NCI-H82 treated with DMSO at 0.1 percent for 48 hours (cell line): ENCODE data around the gene RNFT2.
"Not testable (repeated sequence)": the region's sequence is repeated elsewhere in the genome, so short reads cannot be mapped to it uniquely, and the experiment has no call there.

ENCODE experiments used
- DNase-seq: peaks from one replicate; lab custom pipeline; 2025; ENCODE audit not compliant: unreplicated experiment; lab: John Stamatoyannopoulos, UW

Gene RNFT2

DNA sequence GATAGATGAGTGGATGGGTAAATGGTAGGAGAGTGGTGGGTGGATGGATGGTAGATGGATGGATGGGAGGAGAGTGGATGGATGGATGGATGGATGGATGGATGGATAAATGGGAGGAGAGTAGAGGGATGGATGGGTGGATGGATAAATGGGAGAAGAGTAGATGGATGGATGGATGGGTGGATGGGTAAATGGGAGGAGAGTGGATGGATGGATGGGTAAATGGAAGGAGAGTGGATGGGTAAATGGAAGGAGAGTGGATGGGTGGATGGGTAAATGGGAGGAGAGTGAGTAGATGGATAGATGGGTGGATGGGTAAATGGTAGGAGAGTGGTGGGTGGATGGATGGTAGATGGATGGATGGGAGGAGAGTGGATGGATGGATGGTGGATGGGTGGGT is 51.4 kb downstream of the RNFT2 start:
- not testable (repeated sequence) for DNase-seq

DNA sequence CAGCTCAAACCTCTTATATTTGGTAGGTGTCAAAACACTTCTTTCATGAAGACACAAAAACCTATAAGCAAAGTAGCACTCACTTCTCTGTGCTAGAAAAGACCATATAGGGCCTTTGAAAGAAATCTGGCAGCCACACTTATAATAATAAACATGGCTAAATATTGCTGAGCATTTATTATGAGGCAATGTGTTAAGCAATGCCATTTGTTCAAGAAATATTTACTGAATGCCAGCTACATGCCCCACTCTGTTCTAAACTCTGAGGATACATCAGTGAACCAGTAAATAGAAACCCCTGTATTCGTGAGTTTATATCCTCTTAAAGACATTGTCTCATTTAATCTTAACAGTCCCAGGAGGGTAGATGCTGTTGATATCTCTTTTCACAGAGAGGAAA is 52.0 kb downstream of the RNFT2 start:
- no peak for DNase-seq

GRCh38 chr12:116792403-116792802 is 54.3 kb downstream of the RNFT2 start:
- DNase-seq: no peak

GRCh38 chr12:116794725-116795124 is 56.6 kb downstream of the RNFT2 start:
- DNase-seq: no peak

DNA sequence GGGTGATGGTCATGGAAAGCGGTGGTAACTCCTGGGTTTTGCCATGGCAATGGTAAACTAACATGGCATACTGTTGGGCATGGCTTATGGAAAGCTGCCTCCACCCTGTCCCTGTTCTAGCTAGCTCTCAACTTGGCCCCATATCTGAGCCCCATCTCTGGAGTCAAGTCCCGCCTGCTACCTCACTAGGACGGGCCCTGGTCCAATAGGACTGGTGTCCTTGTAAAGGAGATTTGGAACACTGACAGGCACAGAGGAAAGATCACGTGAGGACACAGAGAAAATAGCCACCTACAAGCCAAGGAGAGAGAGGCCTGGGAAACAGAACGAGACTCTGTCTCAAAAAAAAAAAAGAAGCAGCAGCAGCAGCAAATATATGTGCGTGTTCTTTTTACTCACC is 59.8 kb downstream of the RNFT2 start:
- no peak for DNase-seq

- DNase-seq: no peak
Measured at GRCh38 chr12:116798719-116799118, 60.6 kb downstream of the RNFT2 start.

DNA sequence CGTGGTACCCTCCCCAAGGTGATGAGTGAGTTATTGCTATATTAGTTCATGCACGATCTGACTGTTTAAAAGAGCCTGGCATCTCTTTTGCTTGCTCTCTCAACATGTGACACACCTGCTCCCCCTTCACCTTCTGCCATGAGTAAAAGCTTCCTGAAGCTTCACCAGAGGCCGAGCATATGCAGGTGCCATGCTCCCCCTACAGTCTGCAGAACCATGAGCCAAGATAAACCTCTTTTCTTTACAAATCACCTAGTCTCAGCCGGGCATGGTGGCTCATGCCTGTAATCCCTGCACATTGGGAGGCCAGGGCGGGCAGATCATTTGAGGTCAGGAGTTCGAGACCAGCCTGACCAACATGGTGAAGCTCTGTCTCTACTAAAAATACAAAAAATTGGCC is 61.8 kb downstream of the RNFT2 start:
- no peak for DNase-seq

DNA sequence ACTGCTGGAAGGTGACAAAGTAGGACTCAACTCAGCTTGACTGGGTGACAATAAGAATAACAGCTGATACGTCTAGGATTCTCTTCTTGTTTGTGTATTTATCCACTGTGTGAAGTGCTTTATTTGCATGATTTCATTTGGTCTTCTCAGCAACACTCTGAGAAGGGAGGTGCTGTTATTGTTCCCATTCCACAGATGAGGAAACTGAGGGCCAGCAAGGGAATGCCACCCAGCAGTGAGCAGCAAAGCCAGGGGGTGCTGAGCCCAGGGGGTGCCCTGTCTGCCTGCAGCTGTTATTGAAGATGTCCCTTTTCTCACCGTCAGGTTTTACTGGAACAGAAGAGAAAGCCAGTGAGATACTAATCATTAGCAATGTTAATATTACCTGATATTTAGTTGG is 62.8 kb downstream of the RNFT2 start:
- no peak for DNase-seq

GRCh38 chr12:116802018-116802417 is 63.9 kb downstream of the RNFT2 start:
- no peak for DNase-seq

DNA sequence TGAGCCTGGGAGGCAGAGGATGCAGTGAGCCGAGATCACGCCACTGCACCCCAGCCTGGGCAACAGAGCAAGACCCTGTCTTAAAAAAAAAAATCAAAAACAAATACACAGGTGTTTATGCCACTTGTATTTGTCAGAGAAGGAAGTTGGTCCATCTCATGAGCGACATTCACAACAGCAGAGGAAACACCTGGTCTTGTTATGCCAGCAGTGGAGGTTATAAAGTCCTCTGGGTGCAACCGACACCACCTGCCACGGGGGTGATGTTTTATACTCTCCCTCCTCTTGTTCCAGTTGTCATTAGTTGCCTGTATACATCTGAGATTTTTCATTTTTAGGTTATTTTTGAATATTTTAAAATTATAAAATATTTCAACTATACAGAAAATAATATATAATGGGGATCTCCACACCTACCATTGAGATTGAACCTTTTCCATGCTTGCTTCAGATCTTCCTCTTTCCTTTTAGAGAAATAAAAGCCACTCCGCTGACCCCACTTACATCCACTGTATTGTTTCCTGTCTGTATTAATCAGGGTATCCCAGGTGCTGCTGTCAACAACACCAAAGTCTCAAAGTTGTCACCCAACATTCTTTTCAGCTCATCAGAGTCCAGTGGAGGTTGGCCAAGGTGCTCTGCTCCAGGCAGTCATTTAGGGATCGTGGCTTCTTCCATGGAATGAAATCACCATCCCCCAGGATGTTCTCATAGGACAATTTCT is 65.1 kb downstream of the RNFT2 start:
- DNase-seq: no peak

GRCh38 chr12:116804051-116804450 is 65.9 kb downstream of the RNFT2 start:
- DNase-seq: no peak

- no peak for DNase-seq
Measured at GRCh38 chr12:116806845-116807440, 68.8 kb downstream of the RNFT2 start.

GRCh38 chr12:116807546-116807945 is 69.4 kb downstream of the RNFT2 start:
- no peak for DNase-seq

DNA sequence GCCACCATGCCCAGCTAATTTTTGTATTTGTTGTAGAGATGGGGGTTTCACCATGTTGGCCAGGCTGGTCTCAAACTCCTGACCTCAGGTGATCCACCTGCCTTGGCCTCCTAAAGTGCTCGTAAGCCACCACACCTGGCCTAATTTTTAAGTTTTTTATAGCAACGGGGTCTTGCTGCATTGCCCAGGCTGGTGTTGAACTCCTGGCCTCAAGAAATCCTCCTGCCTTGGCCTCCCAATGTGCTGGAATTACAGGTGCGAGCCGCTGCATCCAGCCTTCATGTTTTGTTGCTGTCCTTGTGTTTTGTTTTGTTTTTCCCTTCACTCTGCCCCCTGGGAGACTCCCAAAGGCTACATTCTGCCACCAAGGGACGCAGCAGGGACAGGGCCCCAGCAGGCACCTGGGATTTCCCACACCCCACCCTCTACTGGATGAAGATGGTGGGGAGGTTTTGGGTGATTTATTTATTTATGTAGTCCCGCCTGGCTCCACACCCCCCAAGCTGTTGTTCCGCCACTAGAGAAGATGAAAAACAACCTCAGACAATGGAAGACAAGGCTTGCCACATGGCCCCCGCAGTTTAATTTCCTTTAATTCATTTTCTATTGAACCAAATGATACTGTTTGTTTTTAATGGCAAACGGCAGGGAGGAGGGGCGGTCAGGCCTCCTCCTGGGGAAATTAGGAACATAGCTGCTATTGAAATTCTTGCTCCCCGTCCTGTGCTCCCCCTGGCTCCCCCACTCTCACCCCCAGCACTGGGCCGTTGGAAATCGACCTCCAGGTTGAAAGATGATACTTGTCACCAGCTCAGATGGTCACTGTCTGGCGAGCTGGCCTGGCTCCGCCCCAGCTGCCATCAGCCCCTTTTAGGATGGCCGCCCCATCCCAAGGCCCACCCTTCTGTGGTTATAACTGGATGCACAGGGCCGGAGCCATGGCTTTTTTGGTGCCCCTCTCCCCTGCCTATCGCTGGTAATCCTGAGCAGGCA is 70.3 kb downstream of the RNFT2 start:
- no peak for DNase-seq

- no peak for DNase-seq
Measured at GRCh38 chr12:116812238-116812637, 74.1 kb downstream of the RNFT2 start.

GRCh38 chr12:116813271-116814041 is 75.3 kb downstream of the RNFT2 start:
- no peak for DNase-seq

DNA sequence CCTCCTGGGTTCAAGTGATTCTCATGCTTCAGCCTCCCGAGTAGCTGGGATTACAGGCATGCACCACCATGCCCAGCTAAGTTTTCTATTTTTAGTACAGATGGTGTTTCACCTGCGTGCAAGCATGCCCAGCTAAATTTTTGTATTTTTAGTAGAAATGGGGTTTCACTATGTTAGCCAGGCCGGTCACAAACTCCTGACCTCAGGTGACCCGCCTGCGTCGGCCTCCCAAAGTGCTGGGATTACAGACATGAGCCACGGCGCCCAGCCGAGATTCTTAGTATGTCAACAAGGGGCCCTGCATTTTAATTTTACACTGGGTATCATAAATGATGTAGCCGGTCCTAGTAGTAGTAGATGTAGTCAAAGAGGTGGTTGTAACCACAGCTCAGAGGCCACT is 76.7 kb downstream of the RNFT2 start:
- not testable (repeated sequence) for DNase-seq

GRCh38 chr12:116818341-116818856 is 80.3 kb downstream of the RNFT2 start:
- no peak for DNase-seq

DNA sequence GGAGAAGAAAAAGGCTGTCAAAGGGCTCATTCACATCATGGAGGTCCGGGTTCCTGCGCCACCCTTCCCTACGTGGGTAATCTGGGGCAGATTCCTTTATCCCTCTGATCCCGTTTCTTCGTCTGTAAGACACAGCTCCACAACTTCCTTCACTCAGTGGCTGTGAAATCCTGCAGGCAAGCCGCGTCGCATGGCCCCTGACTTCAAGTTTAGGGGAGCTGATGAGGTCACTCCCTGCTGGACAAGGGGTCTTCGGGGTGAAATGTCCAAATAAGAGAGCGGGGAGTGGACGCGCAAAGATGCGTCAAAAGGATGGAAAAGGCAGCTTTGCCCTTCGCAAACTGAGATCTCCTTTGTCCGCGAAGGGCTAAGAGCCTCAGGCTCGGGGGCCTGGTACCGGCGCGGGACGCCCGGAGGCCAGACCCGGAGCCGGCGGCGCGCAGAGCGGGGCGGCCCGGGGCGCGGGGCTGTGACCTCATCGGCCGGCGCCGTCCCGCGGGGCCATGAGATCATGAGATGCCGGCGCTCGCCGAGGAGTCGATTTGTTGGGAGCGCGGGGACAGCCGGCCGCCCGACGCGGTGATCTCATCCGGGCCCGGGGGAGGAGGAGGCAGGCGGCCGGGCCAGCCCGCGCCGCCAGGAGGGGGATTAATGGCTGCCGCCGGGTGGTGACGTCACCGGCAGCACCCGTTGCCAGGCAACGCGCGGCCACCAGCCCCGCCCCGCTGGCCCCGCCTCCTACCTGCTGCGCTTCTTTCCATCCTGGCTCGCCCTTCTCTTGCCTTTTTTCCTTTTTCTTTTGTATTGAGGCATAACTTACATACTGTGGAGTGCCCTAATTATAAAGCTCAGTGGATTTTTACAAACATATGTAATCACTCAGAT is 81.1 kb downstream of the RNFT2 start:
- peak; percentile 75 for DNase-seq
